DOHH2 (cell line): Measurements from ENCODE around the gene CCDC69.

Experiments used
- H3F3A ChIP-seq: fragments of 200-600 bp; sonication (generic), shearing (Covaris generic); 2 replicates; pipeline ENCODE4 v1.6.0; 2016; ENCODE audit warnings: antibody characterized with exemption, mild to moderate bottlenecking; ENCODE audit not compliant: control insufficient read depth, insufficient read depth
- H3K27ac ChIP-seq: fragments of 200-600 bp; sonication (generic); 2 replicates; pipeline ENCODE4 v1.5.1; 2014; ENCODE audit warnings: low read depth, mild to moderate bottlenecking, low read length, moderate library complexity
- H3K27me3 ChIP-seq: fragments of 200-600 bp; sonication (generic); 2 replicates; pipeline ENCODE4 v1.6.1; 2014; ENCODE audit warnings: mild to moderate bottlenecking, low read length, mixed read lengths; ENCODE audit not compliant: control insufficient read depth
- H3K36me3 ChIP-seq: fragments of 200-600 bp; sonication (generic); 2 replicates; pipeline ENCODE4 v1.6.1; 2014; ENCODE audit warnings: mild to moderate bottlenecking, low read length, moderate library complexity, mixed read lengths; ENCODE audit not compliant: control insufficient read depth
- H3K4me1 ChIP-seq: fragments of 200-600 bp; sonication (generic); 2 replicates; pipeline ENCODE4 v1.6.1; 2014; ENCODE audit warnings: mild to moderate bottlenecking, low read length, mixed read lengths; ENCODE audit not compliant: control insufficient read depth
- H3K4me2 ChIP-seq: fragments of 200-600 bp; sonication (generic); 2 replicates; pipeline ENCODE4 v1.6.0; 2014; ENCODE audit warnings: mild to moderate bottlenecking, low read length, moderate library complexity
- H3K4me3 ChIP-seq: fragments of 200-600 bp; sonication (generic); 2 replicates; pipeline ENCODE4 v1.5.1; 2014; ENCODE audit warnings: mild to moderate bottlenecking, low read length, mixed read lengths
- H3K79me2 ChIP-seq: fragments of 200-600 bp; sonication (generic); 2 replicates; pipeline ENCODE4 v1.6.1; 2014; ENCODE audit warnings: mild to moderate bottlenecking, low read length, mixed read lengths; ENCODE audit not compliant: control insufficient read depth
- H3K9me2 ChIP-seq: fragments of 200-600 bp; sonication (generic); replicated peaks from 2 replicates; pipeline ENCODE4 v1.6.1; 2014; ENCODE audit warnings: mild to moderate bottlenecking, low read length, mixed read lengths; ENCODE audit not compliant: control insufficient read depth
- H3K9me3 ChIP-seq: fragments of 200-600 bp; sonication (generic); 2 replicates; pipeline ENCODE4 v1.6.1; 2014; ENCODE audit warnings: antibody characterized with exemption, low read length, mixed read lengths; ENCODE audit not compliant: control insufficient read depth, insufficient read depth
- H4K20me1 ChIP-seq: fragments of 200-600 bp; sonication (generic); 2 replicates; pipeline ENCODE4 v1.6.0; 2014; ENCODE audit warnings: low read depth, mild to moderate bottlenecking, antibody characterized with exemption, low read length, moderate library complexity; ENCODE audit not compliant: control insufficient read depth, insufficient read depth
- CTCF ChIP-seq: fragments of 200-600 bp; sonication (generic); IDR thresholded peaks from one replicate; pipeline ENCODE4 v1.5.1; 2014; ENCODE audit warnings: antibody characterized with exemption, mild to moderate bottlenecking, low read depth, low read length; ENCODE audit not compliant: poor library complexity, severe bottlenecking
- EZH2phosphoT487 ChIP-seq: fragments of 200-600 bp; sonication (generic); IDR thresholded peaks from 2 replicates; pipeline ENCODE4 v1.6.1; 2017; ENCODE audit warnings: borderline replicate concordance, mild to moderate bottlenecking, antibody characterized with exemption, low read length, moderate library complexity, mixed read lengths

Gene CCDC69

DNA sequence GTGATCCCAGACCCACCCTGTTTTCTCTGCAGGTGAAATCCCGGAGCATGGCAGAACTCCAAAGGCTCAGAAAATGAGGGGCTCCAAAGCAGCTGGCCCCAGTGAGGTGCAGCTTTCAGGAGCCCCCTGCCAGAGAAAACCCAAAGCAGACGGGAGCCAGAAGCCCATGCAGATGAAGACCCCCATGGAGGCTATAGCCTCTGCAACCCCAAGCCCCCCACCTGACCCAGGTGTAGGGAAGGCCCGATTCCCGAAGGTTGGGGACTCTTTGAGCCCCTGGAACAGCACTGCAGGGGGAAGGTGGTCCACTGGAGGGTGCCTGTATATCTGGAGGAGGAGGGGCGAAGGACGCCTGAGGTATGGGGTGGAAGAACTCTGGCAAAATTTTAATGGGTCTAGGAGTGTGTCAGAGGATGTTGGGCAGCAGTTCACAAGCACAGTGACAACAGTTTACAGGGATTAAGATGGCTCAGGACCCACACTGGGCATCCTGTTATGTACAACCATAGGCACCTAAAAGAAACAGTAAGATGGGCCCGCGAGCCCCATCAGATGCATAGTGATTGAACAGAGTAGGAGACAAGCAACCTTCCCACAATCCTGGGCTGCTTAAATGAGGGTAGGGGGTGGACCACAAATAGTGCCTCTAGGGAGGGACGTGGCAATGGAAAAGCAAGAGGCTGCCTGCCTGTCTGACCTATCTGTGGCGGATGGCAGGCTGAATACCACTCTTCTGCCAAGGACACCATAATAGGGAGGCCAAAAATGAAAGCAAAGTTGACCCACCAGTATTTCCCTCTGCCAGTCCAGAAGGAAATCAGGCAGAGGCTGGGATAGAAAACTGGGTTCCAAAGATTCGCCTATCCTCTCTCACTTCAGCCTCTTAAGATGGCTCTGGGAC lies 49.9 kb downstream of the CCDC69 start:
- Histone ChIP-seq H3K79me2 (no peaks in the 10 kb centered on the region), H4K20me1 (no peaks in the 10 kb centered on the region), H3K9me2 (no peaks in the 10 kb centered on the region), H3K27ac (no peak overlapping the region), H3K27me3 (no peaks in the 10 kb centered on the region), H3K4me1 (no peaks in the 10 kb centered on the region; the same call in 1 of the 2 replicates), H3K36me3 (no peaks in the 10 kb centered on the region), H3K9me3 (no peaks in the 10 kb centered on the region), H3F3A (no peaks in the 10 kb centered on the region), H3K4me2 (no peak overlapping the region), H3K4me3 (no peak overlapping the region)
- TF ChIP-seq CTCF: no peak
- no peak for TF ChIP-seq EZH2phosphoT487

DNA sequence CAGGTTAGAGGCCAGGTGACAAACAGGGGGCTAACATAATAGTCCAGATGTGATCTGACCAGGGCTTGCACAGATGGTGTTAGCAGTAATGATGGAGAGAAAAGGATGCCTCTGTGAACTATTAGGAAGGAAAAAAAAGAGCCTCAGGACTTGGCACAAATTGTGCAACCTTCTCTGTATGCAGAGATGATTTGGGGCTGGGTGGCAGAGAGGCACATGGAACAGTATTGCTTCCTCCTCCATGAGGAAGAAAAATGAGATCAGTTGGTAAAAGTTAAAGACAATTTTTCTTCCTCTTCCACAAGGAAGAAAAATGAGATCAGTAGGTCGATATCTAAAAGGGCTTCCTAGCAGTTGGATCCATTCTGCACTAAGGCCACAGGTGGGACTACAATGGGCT lies 52.4 kb downstream of the CCDC69 start:
- TF ChIP-seq EZH2phosphoT487 (no peak), CTCF (no peak)
- no peaks in the 10 kb centered on the region for H3K79me2 ChIP-seq
- no peak overlapping the region for H3K4me3 ChIP-seq
- no peaks in the 10 kb centered on the region for H3K36me3 ChIP-seq
- H3K27me3 ChIP-seq: no peaks in the 10 kb centered on the region
- H4K20me1 ChIP-seq: no peaks in the 10 kb centered on the region
- no peaks in the 10 kb centered on the region for H3K4me1 ChIP-seq
- H3F3A ChIP-seq: no peaks in the 10 kb centered on the region
- no peaks in the 10 kb centered on the region for H3K9me3 ChIP-seq
- H3K9me2 ChIP-seq: no peaks in the 10 kb centered on the region
- no peak overlapping the region for H3K4me2 ChIP-seq
- no peak overlapping the region for H3K27ac ChIP-seq

DNA sequence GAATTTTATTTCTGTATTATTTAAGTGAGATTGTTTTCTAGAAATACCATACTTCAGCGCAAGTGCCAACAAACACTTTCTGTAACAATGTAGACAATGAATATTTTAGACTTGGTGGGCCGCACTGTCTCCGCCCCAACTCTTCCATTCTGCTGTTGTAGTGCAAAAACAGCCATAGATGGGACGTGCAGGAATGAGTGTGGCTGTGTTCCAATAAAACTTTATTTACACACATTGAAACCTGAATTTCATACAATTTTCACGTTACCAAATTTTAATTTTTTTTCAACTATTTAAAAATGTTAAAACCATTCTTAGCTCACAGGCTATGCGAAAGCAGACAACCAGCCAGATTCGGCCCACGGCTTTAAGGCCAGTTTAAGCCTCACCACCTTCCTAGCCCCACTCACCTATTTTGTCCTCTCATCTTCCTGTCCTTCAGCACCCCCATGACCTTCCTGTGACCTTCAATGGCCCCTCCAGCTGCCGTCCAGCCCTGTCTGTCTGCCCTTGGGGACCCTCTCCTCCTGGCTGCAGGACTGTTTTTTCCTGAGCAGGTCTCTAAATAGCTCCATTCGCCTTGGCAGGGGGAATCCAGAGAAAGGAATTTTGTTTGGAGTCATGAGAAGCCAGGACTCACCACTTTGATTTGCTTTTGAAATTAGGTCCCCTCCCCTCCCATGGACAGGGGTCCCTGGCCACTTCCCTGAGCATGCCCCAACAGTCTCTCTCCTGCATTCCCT lies 55.1 kb downstream of the CCDC69 start:
- Histone ChIP-seq H3F3A (no peaks in the 10 kb centered on the region), H3K4me2 (no peak overlapping the region), H3K4me3 (no peak overlapping the region), H3K27ac (no peak overlapping the region), H3K36me3 (no peaks in the 10 kb centered on the region), H4K20me1 (no peaks in the 10 kb centered on the region), H3K79me2 (no peaks in the 10 kb centered on the region), H3K9me2 (no peaks in the 10 kb centered on the region), H3K9me3 (no peaks in the 10 kb centered on the region), H3K4me1 (peaks cover 10% of the 10 kb centered on the region), H3K27me3 (no peaks in the 10 kb centered on the region)
- no peak for TF ChIP-seq EZH2phosphoT487
- TF ChIP-seq CTCF: no peak
